DOHH2 (cell line): ENCODE results near the gene EXD1.

Experiments
- EZH2phosphoT487 ChIP-seq: fragments of 200-600 bp; sonication (generic); IDR thresholded peaks from 2 replicates; pipeline ENCODE4 v1.6.1; 2017; ENCODE audit warnings: borderline replicate concordance, mild to moderate bottlenecking, antibody characterized with exemption, low read length, moderate library complexity, mixed read lengths
- TF ChIP-seq, protein P1 (sequence below): fragments of 200-600 bp; sonication (generic); IDR thresholded peaks from one replicate; pipeline ENCODE4 v1.5.1; 2014; ENCODE audit warnings: antibody characterized with exemption, mild to moderate bottlenecking, low read depth, low read length; ENCODE audit not compliant: poor library complexity, severe bottlenecking

DNA sequence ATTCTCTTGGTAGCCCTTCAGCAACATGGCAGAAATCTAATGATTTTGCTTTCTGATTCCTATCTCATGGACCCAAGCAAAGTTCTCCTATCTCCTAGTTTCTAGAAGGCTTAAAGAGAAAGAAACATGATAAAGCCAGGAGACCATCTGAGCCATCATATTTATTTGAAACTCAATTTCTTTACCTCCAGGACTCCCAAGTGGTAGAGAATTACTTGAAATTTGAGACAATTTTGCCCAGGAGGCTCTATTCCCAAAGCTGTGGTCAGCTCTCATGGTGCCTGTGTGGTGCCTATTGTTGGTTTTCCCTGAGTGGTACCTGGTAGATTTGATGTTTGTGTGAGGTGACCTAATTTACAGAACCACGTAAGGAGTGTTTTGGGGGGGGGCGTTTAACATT lies 39.3 kb upstream of the EXD1 start:
- TF ChIP-seq, protein P1, sequence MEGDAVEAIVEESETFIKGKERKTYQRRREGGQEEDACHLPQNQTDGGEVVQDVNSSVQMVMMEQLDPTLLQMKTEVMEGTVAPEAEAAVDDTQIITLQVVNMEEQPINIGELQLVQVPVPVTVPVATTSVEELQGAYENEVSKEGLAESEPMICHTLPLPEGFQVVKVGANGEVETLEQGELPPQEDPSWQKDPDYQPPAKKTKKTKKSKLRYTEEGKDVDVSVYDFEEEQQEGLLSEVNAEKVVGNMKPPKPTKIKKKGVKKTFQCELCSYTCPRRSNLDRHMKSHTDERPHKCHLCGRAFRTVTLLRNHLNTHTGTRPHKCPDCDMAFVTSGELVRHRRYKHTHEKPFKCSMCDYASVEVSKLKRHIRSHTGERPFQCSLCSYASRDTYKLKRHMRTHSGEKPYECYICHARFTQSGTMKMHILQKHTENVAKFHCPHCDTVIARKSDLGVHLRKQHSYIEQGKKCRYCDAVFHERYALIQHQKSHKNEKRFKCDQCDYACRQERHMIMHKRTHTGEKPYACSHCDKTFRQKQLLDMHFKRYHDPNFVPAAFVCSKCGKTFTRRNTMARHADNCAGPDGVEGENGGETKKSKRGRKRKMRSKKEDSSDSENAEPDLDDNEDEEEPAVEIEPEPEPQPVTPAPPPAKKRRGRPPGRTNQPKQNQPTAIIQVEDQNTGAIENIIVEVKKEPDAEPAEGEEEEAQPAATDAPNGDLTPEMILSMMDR: no peak
- no peak for TF ChIP-seq EZH2phosphoT487
